Measurements from ENCODE around the gene CHST13.

Gene CHST13

DNA sequence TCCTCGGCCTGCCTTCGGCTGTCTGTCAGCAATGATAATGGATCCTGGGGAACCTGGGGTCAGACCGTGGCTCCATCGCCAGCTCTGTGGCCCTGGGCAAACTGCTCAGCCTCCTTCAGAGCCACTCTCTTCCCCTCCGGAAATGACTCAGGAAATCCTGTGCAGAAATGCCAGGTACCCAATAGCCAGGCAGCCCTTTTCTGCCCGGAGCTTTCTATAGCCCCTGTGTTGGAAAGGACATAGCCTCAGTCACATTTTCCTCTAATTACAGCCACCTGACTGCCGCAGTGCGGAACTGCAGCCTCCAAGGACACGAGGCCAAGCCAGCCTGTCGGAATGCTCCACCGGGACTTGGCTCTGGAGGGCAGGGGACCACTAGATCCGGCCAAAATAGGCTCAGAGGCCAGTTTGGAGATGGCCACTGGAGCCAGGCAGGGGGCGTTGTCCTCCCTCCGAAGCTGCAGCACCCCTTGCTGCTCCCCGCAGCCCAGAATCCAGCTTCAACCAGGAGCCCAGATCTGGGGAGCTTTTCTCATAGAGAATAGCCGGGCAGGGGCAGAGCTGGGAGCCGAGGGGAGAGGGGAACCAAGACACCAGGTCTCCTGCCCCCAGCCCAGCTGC lies 36.7 kb upstream of the CHST13 start:
- no peak for DNase-seq (ENCODE audit: low read depth in 2 of 2)

DNA sequence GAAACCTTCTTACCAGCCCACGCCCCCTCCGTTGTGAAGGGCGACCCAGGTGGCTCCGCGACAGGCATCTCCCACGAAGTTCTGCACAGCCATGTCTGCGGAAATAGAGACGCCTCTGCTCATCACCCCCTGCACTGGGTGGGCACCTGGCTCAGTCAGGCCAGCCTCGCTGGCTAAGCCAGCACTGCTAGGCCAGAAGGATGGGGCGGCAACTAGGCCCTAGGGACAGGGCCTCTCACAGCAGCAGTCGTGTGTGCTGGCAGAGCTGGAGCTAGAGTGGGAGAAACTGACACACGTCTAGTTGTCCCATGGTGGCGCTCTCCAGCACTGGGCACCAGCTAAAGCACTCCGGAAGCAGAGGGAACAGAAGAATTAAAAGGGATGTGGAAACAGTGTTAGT lies 35.8 kb upstream of the CHST13 start:
- no peak for DNase-seq (ENCODE audit: low read depth in 2 of 2)

DNA sequence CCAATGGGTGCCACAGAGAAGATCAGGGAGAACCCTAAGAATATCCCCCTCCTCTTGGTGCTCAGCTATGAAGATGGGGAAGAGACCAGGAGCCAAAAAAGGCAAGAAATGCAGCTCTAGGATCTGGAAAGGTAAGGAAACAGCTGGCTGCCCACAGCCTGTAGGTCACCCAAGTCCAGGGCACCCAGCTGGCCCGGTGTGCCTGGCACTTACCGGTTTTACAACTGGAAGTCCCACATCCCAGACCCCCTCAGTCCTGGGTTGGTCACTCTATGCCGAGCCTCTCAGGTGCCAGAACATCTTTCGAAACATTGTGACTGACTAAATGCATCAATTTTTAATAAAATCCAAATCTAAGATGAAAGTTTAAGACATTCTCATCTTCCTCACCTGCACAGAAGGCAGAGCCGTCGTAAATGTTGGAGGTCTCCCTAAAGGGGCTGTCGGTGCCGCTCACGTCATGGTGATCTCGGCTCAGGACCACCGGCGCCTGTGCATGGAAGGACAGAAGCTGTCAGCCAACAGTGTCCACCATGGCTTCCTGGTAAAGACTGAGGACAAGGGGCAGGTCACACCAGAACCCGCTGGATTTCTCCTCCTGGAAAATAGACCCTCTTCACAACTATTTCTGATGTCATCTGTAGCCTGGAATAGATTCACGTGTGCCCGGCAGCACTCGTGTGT lies 34.9 kb upstream of the CHST13 start:
- no peak for DNase-seq (ENCODE audit: low read depth in 2 of 2)

DNA sequence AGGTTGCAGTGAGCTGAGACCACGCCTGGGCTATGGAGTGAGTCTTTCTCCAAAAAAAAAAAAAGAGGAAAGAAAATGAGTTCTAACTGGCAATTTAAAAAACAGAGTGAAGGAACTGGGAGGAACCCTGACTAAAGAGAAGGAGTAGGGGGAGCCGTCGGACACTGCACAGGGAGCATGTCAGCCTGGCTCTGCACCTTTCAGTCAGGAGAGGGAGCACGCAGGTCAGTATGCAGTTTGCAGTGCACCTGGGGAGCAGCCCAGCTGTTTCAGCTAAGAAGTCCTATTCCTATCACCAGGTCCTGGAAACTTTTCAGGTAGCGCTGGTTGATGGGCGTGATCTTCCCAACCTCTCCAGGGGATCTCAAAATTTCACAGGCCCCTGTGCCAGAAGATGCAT lies 33.3 kb upstream of the CHST13 start:
- no peak for DNase-seq (ENCODE audit: low read depth in 2 of 2)

DNA sequence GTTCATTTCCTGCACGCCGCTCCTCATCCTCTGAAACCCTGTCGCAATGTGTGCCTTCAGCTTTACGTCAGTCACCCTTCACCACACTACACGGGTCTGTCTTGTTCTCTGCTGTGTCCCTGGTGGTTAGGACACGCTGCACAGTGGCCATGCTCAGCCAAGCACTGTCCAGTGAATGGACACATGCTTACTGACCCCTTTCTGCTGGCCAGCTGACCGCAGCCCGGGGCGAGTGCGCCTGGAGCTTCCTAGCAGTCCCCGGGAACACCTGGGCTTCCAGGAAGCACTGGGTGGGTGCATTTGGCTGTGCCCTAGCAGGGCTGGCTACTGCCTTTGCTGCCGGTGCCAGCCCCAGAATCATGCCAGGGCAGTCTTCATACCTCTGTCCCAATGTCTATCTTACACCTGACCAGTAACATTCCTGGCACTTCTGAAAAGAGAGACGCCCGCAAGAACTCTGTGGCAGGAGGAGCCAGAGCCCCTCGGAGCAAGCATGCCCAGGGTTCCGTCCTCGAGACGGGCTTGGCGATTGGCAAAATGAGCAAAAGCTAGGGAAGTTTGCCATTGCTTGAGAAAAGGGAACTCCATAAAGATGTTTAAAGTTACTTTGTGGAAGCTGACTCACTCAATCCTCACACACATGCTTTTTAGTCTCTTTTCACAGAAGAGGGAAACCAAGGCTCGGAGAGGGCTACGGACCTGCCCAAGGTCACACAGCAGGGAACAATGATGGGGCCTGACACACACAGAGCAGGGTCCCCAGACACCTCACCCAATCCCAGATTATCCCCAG lies 32.5 kb upstream of the CHST13 start:
- no peak for DNase-seq (ENCODE audit: low read depth in 2 of 2)

DNA sequence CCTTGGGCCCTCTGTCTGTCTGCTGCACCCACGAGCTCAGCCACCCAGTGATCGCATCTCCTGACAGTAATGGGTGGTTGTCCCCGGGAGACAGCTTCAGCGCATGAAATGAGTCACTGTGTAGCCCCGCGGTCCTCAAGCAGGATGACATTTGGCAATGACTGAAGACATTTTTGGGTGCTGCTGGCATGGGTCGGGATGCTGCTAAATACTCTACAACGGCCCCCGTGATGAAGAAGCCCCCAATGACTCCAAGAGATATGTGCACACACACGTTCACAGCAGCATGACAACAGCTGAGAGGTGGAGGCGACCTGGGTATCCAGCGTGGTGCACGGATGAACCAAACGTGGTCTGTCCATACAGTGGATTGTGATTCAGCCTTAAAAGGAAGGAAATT lies 30.9 kb upstream of the CHST13 start:
- DNase-seq (ENCODE audit: low read depth in 2 of 2) = no peak

DNA sequence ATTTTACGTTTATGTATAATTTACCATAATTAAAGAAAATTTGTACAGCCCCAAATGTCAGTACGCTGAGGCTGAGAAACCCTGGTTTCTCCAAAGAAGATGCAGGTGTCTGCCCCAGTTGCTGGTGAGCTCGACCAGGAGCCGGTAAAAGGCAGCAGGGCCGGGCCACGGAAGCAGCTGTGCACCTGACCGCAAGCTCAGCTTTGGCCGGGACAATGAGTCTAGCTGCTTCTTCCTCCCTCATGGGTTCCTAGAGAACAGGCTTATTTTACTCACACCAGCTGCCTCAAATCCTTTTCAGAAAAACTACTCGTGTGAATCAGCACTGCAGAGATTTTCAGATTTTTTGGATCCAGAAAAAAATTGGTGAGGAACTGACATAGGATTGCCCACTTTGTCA lies 30.2 kb upstream of the CHST13 start:
- DNase-seq (ENCODE audit: low read depth in 2 of 2) = no peak

DNA sequence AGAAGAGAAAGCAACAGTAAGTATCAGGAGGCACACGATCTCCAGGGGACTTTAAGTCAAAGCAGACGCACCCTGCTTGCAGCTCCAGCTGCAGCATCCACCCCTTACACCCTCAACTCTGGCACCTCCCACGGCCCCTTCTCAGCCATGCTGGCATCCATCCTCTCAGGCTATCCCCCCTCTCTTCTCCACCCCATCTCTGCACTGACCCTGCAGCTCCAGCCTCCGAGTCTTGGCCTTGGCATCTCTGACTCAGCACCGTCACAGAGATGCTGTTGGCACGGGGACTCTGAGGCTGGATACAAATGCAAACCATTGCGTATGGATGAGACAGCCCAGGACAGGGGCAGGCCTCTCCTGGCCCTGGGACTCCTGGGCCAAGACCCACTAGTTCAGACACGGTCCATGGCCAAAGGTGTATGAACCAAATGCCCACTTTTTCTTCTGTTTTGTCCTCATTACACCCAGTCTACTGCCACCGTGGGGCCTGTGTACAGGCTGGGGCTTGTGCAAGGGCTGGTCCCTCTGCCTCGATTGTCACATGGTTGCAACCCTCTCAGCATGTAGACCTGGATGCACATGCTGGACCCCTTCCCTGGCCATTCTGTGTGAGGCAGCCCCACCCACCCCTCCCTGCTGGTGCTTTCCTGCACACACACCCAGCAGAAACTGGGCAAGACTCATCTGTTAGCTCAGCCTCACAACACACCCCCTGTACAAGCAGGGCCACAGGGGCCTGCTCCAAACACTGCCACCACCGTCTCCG lies 29.6 kb upstream of the CHST13 start:
- no peak for DNase-seq (ENCODE audit: low read depth in 2 of 2)

DNA sequence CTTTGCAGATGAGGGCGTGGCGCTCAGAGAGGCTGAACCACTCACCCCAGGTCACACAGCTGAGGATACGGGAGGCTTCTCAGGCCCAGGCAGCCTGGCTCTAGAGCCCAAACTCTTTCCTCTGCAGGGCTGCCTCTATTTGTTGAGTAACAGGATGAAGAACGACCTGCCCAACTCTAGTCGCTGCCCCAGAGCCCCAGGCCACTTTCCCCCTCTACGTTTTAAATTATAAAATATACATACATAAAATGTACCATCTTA lies 29.1 kb upstream of the CHST13 start:
- DNase-seq (ENCODE audit: low read depth in 2 of 2) = no peak

DNA sequence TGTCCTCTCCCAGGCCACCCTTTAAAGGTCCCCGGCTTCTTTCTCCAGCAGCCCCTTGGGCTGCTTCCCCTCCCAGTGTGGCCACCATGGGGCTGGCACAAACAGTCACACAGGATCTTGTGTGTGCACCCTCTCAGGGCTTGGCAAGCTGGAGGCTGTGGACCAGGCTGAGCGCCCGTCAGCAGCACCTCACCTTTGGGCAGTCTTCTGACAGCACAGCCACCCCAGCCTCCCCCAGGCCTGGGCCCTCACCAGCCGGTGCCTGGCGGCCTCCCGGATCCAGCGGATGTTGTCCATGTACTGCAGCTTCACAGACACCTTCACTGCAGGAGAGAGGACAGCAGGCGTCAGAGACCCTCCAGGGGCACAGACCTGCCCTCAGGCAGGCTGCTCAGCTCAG lies 28.2 kb upstream of the CHST13 start:
- DNase-seq (ENCODE audit: low read depth in 2 of 2) = no peak

DNA sequence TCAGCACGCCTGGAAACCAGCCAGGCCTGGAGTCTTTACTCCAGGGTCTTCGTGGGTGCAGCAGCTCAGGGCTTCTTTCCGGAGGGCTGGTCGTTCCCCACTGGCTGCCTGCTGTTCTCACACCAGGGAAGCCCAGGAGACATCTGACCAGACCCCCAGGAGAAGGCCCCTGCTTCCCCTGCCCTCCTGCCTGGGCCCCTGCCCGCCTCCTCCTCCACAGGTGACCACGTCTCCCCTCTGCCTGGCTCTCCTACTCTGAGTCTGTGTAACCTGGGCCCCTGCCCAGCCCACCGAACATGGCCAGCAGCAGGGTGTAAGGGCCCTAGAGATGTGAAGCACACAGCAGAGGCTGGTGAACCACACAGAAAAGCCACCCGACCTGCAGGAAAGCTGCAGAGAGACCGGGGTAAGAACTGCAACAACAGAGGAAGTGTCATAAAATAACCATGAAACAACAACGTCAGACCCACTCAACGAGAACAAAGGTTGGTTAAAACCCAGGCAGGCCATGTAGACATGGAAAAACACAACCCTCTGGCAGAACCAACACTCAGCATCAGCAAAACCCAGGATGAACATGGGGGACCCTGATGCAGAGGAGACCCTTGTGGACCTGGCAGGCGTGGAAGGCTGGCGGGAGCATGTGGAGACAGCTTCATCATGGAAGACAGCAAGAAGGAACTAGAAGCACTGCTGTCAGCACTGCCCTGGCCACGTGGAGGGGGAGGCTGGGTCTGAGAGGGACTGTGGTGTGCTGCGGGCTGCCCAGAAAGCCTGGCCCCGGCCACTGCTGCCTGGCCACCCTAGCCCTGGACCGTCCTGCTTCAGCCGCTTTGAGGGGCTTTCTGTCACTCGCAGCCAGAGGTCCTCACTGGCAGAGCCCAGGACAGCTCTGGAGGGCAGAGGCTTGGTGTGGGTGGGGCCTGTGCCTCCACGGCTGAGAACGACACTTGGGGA lies 26.8 kb upstream of the CHST13 start:
- no peak for DNase-seq (ENCODE audit: low read depth in 2 of 2)

DNA sequence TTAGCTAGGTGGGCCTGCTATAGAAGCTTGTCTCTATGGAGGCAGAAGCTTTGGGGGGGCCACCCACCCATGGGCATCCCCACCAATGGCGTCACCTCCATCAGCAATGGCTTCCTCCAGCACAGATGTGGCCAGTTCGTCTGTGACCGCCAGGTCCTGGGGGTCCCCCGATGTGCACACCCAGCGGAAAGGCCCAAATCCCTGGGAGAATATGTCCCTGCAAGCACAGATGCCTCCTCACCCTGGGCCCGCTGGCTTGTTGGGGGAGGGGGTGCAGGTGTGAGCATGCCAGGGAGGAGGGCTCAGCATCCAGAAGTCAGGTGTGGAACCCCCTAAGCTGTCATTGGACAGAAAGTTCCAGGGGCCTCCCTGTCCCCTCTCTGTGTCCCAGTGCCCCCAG lies 26.0 kb upstream of the CHST13 start:
- no peak for DNase-seq (ENCODE audit: low read depth in 2 of 2)

DNA sequence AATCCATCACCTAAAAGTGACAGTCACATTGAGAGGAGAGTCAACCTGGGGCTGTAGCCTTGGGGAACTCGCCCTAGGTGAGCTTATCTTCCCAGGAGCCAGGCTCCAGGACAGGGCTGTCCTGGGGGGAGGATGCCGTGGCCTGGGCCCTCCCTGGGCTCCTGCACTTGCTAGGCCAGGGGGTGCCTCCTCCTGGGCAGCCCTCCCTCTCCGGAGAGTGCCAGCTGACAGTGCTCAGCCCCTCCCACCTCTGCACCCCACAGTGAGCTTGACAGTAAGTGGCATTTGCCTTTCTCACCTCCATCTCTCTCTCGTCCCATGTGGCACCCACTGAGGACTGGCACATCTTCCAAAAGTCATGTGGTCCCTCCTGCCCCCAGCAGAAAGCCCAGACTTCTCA lies 25.5 kb upstream of the CHST13 start:
- no peak for DNase-seq (ENCODE audit: low read depth in 2 of 2)

DNA sequence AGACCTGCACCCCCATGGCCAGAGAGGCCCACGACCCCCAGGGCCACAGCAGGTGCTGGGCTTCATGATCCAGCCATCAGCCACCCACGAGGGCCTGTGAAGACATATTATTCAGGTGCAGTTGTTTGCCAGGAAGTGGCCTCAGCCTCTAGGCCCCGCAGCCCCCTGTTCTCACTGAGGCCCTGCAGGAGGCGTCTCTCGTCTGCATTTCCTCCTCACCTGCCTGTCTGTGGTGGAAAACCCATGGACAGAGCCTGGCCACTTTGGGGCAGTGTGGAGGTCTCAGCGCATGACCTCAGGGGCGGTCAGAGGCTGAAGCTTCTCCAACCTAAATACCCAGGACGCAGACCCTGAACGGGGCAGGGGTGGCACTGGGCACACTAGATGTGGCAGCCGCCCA lies 25.0 kb upstream of the CHST13 start:
- no peak for DNase-seq (ENCODE audit: low read depth in 2 of 2)

DNA sequence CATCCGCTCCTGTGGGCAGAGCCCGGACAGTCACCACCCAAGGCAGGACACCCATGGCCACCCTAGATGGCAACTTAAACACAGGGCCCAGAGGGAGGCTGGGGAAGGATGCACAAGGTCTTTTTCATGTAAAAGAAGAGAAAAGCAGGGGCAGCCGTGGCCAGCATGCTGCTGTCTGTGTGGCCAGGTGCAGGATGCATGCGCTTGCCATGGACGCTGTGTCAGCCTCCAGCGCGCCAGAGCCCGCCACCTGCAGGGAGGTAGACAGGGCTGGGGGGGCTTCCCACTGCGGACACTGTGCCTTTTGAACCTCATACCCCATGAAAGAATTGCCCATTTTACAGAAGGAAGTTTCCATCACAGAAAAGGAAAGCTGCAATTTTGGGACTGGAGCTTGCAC lies 24.6 kb upstream of the CHST13 start:
- no peak for DNase-seq (ENCODE audit: low read depth in 2 of 2)

DNA sequence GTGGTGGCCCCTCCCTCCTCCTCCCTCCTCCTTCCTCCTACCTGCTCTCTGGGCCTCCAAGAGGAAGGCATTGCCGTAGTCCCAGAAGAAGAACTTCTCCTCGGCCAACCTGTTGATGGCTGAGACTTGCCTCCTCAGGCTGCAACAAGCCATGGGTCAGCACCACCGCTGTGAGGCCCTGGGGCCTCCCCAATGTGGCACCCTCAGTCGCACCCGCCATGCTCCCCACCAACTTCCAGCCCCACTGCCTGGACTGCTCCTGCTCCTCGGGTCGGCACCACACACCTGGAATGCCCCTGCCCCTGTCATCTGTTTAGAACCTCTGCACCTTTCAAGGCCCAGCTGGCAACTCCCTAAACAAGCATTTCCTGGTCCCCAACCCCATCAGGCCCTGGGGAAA lies 23.9 kb upstream of the CHST13 start:
- DNase-seq (ENCODE audit: low read depth in 2 of 2) = no peak

DNA sequence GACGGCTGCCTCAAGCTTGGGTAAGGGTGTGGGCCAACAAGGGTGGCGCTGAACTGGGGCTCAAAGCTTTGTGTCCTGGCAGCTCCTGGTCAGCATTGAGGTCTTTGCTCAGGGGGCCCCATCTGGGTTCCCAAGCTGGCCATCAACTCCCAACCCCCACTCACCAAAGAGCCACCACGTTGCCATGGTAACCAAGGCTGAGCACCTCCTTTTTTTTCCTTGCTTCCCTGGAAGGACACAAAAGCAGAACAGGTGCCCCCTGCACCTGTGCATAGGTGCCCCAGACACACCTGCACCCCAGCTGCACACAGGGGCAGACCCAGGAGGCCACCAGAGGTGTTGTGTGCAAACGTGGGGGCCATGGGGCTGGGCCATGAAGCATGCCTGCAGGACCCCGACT lies 22.9 kb upstream of the CHST13 start:
- DNase-seq (ENCODE audit: low read depth in 2 of 2) = no peak

DNA sequence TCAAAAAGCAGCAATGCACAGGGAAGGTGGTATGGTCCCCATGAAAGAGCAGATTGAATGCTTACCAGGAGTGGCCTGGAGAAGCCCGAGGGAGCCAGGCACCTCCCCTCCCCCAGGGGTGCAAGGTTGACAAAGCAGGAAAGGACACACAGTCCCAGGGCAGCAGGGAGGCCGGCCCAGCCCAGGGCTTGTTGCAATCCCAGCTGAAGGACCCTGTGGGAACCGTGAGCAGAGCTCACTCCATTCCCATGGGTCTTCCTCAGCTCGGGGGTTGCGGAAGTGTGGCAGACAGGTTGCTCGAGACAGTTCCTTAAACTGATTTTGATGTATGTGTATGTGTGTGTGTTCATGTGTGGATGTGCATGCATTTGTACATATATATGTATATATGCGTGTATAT lies 22.2 kb upstream of the CHST13 start:
- no peak for DNase-seq (ENCODE audit: low read depth in 2 of 2)

DNA sequence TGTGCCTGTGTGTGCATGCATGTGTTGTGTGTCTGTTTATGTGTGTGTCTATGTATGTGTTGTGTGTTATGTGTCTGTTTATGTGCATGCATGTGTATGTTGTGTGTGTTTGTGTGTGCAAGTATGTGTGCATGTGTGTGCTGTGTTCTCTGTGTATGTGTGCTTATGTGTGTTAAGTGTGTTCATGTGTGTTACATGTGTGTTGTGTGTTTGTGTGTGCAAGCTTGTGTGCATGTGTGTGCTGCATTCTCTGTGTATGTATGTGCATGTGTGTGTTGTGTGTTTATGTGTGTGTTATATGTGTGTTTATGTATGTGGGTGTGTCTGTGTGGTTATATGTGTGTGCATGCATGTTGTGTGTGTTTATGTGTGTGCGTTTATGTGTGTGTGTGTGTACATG lies 21.3 kb upstream of the CHST13 start:
- no peak for DNase-seq (ENCODE audit: low read depth in 2 of 2)

DNA sequence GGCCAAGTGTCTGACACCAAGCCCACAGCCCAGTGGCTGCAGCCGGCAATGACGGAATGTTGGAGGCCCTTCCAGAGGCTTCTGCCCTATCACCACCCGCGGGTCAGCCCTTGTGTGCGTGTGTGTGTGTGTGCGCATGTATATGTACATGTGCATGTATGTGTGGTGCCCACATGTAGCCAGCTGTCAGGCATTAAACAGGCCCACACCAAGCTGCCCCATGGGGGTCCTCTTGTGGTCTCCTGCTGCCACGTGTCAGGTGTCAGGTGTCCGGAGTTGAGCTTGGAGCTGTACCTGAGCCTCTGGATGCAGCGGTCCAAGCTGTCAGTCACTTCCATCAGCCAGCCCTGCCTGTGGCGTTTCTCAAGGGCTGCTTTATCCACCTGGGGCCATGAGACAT lies 20.3 kb upstream of the CHST13 start:
- no peak for DNase-seq (ENCODE audit: low read depth in 2 of 2)

DNA sequence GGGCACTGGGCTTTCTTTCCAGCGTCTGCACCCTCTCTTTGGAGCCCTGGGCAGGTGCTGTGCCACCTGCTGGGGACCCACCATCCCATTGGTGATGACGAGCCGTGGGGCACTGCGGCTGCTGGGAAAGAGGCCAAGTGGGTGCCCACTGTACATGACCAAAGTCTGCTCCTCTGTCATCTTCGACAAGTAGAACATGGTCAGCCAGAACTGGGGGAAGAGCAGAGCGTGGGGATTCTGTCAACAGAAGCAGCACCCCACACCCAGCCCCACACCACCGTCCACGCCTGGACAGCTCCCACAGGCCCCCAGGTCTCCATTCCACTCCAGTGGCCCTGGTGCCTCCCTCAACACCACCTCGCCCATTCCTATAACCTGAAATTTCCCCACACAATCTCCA lies 16.1 kb upstream of the CHST13 start:
- no peak for DNase-seq (ENCODE audit: low read depth in 2 of 2)

DNA sequence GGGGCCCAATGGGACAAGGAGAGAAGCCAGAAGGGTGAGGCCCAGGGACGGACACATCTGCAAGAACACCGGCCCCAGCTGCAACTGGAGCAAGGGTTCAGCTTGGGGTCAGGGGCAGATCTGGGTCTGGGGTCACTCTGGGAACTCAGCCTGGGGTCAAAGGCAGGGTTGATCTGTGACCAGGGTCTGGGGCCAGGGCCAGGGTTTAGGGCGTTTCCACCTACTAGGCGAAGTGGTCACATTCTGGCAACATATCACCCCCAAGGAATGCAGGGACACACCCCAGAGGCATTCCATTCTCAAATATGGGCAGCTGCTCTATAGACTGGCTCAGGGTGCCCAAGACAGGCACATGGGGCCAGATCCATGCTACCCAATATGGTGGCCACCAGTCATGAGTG lies 15.4 kb upstream of the CHST13 start:
- DNase-seq (ENCODE audit: low read depth in 2 of 2) = no peak
